Activated CD4-positive, alpha-beta T cell treated with anti-CD3 and anti-CD28 coated beads for 4 hours (primary cell): Measurements from ENCODE around the gene PABPC1L.

ENCODE experiments used
- DNase-seq, 2 donors: peaks; one replicate each; pipeline ENCODE4 v3.0.0-alpha.2; 2020

PABPC1L gene

GRCh38 chr20:44970243-44970757 is 60.4 kb downstream of the PABPC1L start:
- no peak for DNase-seq

GRCh38 chr20:44973053-44973452 is 63.2 kb downstream of the PABPC1L start:
- no peak for DNase-seq

- no peak for DNase-seq
Measured at GRCh38 chr20:44976698-44977097, 66.8 kb downstream of the PABPC1L start.

GRCh38 chr20:44979090-44979621 is 69.3 kb downstream of the PABPC1L start:
- DNase-seq = peak; percentile 64 to 66

GRCh38 chr20:44981736-44982406 is 72.0 kb downstream of the PABPC1L start:
- no peak for DNase-seq

- DNase-seq = no peak
Measured at GRCh38 chr20:44983093-44983674, 73.3 kb downstream of the PABPC1L start.

- no peak for DNase-seq
Measured at GRCh38 chr20:44988631-44989171, 78.8 kb downstream of the PABPC1L start.
